Mesenchymal stem cell (in vitro differentiated cells and primary cell): Measurements from ENCODE around the gene FKBP8.

Source experiments
- DNase-seq: peaks from one replicate; pipeline ENCODE4 v3.0.0-alpha.2; 2013
- H2AFZ ChIP-seq: one replicate; pipeline ENCODE4 v1.6.1; 2013; ENCODE audit warnings: low read depth, mild to moderate bottlenecking, control low read depth, inconsistent platforms, low read length, moderate library complexity
- H2AK5ac ChIP-seq: 2 replicates; pipeline ENCODE4 v1.6.1; 2013; ENCODE audit warnings: low read length, moderate library complexity, mild to moderate bottlenecking, inconsistent platforms; ENCODE audit not compliant: severe bottlenecking
- H2BK120ac ChIP-seq: one replicate; pipeline ENCODE4 v1.6.1; 2013; ENCODE audit warnings: low read depth, mild to moderate bottlenecking, inconsistent platforms, low read length, moderate library complexity
- H2BK12ac ChIP-seq, 2 experiments: one replicate each; pipeline ENCODE4 v1.6.1; 2013; ENCODE audit warnings: inconsistent platforms in 2 of 2, low read length in 2 of 2, mild to moderate bottlenecking in 2 of 2, moderate library complexity in 2 of 2, control low read depth in 1 of 2
- H2BK15ac ChIP-seq: one replicate; pipeline ENCODE4 v1.6.1; 2013; ENCODE audit warnings: mild to moderate bottlenecking, low read depth, inconsistent platforms; ENCODE audit not compliant: poor library complexity, severe bottlenecking
- H2BK5ac ChIP-seq: 2 replicates; pipeline ENCODE4 v1.6.1; 2013; ENCODE audit warnings: low read depth, mild to moderate bottlenecking, low read length, control low read depth, inconsistent platforms; ENCODE audit not compliant: poor library complexity, severe bottlenecking
- H3K14ac ChIP-seq, 2 experiments: one replicate each; pipeline ENCODE4 v1.6.1; 2013; ENCODE audit warnings: inconsistent platforms in 2 of 2, low read length in 2 of 2, control low read depth in 1 of 2, mild to moderate bottlenecking in 1 of 2, moderate library complexity in 1 of 2
- H3K18ac ChIP-seq, 2 experiments: one replicate each; pipeline ENCODE4 v1.6.1; 2013; ENCODE audit warnings: inconsistent platforms in 2 of 2, low read length in 2 of 2, control low read depth in 1 of 2, low read depth in 1 of 2, mild to moderate bottlenecking in 1 of 2
- H3K23ac ChIP-seq, 2 experiments: one replicate each; pipeline ENCODE4 v1.6.1; 2013; ENCODE audit warnings: inconsistent platforms in 2 of 2, low read length in 2 of 2, mild to moderate bottlenecking in 2 of 2, moderate library complexity in 2 of 2, control low read depth in 1 of 2
- H3K27ac ChIP-seq: 2 replicates; pipeline ENCODE4 v1.5.1; 2013; ENCODE audit warnings: mild to moderate bottlenecking, moderate library complexity, low read length, control low read depth, inconsistent platforms; ENCODE audit not compliant: poor library complexity, severe bottlenecking
- H3K27me3 ChIP-seq, 2 experiments: 2 replicates each; pipeline versions ENCODE4 v1.6.1 to v1.7.0; 2013; ENCODE audit warnings: low read length in 2 of 2, mild to moderate bottlenecking in 2 of 2, moderate library complexity in 2 of 2, control low read depth in 1 of 2, inconsistent platforms in 1 of 2; ENCODE audit not compliant: control insufficient read depth in 1 of 2, insufficient read depth in 1 of 2
- H3K36me3 ChIP-seq, 2 experiments: 2 replicates each; pipeline versions ENCODE4 v1.6.1 to v1.7.0; 2013; ENCODE audit warnings: low read length in 2 of 2, control low read depth in 1 of 2, inconsistent platforms in 1 of 2, low read depth in 1 of 2, mild to moderate bottlenecking in 1 of 2; ENCODE audit not compliant: insufficient read depth in 2 of 2, control insufficient read depth in 1 of 2
- H3K4ac ChIP-seq, 2 experiments: one replicate each; pipeline ENCODE4 v1.6.1; 2013; ENCODE audit warnings: inconsistent platforms in 2 of 2, low read length in 2 of 2, mild to moderate bottlenecking in 2 of 2, moderate library complexity in 2 of 2, control low read depth in 1 of 2, low read depth in 1 of 2
- H3K4me1 ChIP-seq: 2 replicates; pipeline ENCODE4 v1.6.1; 2013; ENCODE audit warnings: low read depth, low read length, control low read depth; ENCODE audit not compliant: control insufficient read depth, insufficient read depth
- H3K4me2 ChIP-seq: 2 replicates; pipeline ENCODE4 v1.6.1; 2013; ENCODE audit warnings: low read length, mild to moderate bottlenecking, inconsistent platforms; ENCODE audit not compliant: poor library complexity, severe bottlenecking
- H3K4me3 ChIP-seq, 2 experiments: 2 replicates each; pipeline versions ENCODE4 v1.5.1 to v1.7.0; 2013; ENCODE audit warnings: low read length in 2 of 2, mild to moderate bottlenecking in 2 of 2, control low read depth in 1 of 2, low read depth in 1 of 2; ENCODE audit not compliant: insufficient read depth in 1 of 2
- H3K79me1 ChIP-seq: replicated peaks from 2 replicates; pipeline ENCODE4 v1.6.1; 2013; ENCODE audit warnings: mild to moderate bottlenecking, control low read depth, low read length, inconsistent platforms; ENCODE audit not compliant: poor library complexity, severe bottlenecking
- H3K9ac ChIP-seq: 2 replicates; pipeline ENCODE4 v1.7.0; 2013; ENCODE audit warnings: mild to moderate bottlenecking, low read length, moderate library complexity
- H3K9me3 ChIP-seq: 2 replicates; pipeline ENCODE4 v1.7.0; 2013; ENCODE audit warnings: mild to moderate bottlenecking, low read length; ENCODE audit not compliant: control insufficient read depth
- H4K8ac ChIP-seq: one replicate; pipeline ENCODE4 v1.6.1; 2013; ENCODE audit warnings: inconsistent platforms, mild to moderate bottlenecking, low read length, moderate library complexity
- H4K91ac ChIP-seq: one replicate; pipeline ENCODE4 v1.6.1; 2013; ENCODE audit warnings: mild to moderate bottlenecking, low read length, inconsistent platforms
- WGBS: methylation state at CpG from one replicate; pipeline ENCODE4 v1.1.7; 2013; ENCODE audit warnings: mixed read lengths; 5-methylcytosine and 5-hydroxymethylcytosine counted together

Gene FKBP8

DNA sequence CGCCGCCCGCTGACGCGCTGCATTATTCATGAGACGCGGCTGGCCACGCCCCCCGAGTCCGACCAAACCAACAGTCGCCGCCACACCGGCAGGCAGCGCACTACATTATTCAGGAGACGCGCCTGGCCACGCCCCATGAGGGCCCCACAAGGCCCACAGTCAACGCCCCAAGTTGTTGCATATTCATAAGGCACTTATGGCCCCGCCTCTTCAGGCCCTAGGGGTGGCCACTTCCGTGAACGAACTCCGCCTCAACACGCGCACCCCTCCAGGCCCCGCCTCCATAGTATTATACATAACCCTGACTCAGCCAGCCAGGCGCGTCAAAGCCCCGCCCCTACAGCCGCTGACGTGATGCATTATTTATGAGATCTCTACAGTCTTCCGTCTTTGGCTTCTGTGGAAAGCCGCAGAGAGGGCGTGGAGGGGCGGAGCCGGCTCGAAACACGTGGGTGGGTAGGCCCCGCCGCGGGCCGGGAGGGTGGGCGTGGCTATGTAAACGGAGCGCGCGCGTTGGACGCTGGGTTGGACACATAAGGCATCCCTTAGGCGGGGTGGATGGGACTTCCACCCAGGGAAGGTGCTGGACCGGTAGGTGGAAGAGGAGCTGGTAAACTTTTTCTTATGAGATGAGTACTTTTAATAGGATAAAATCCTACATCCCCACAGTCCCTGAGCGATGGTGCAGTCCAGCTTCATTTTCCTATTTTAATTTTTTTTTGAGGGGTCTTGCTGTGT lies 21.1 kb downstream of the FKBP8 start:
- peak; percentile 100 for DNase-seq
- H2AFZ ChIP-seq, result no peak overlapping the region

DNA sequence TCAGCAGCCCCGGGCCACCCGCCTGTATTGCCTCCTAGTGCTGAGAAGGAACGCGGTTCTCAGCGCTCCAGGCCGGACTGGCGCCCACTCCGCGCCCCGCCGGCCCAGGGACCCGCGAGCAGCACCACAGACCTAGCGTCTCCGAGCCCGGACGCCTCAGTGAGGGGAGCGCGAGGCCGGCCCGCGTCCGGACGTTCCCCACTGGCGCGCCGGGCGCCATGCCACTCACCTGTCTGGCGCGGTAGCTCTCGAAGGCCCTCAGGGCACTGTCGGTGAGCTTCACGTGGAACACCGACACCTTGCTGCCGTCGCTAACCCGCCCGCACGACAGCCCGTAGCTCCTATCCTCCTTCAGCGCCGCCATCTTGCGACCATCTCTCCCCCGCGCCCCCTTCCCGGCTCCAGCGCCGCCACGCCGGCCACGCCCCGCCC lies 21.7 kb downstream of the FKBP8 start, which contains the start of gene ELL:
ELL (minus strand) TSS at position 379 of the 432 bp plus-strand sequence; CDS start at position 364, 15 bp downstream.
- peak within 1 kb of the TSS; percentile 67 to 97 for H2BK12ac ChIP-seq
- H4K91ac ChIP-seq, result peak within 1 kb of the TSS; percentile 48
- H3K4me3 ChIP-seq, result peak within 1 kb of the TSS; percentile 99 to 100
- H2AK5ac ChIP-seq, result peak within 1 kb of the TSS; percentile 41
- peak within 1 kb of the TSS; percentile 75 for H2AFZ ChIP-seq
- H3K27ac ChIP-seq, result peak within 1 kb of the TSS; percentile 96
- H3K79me1 ChIP-seq, result no peaks in the 10 kb centered on the region
- H2BK5ac ChIP-seq, result peak within 1 kb of the TSS; percentile 80
- under 1% methylated on average over 44 of the region's 52 CpGs for WGBS
- peak within 1 kb of the TSS; percentile 85 for H2BK120ac ChIP-seq
- peak within 1 kb of the TSS; percentile 93 for H2BK15ac ChIP-seq
- peaks cover 8% of the 10 kb centered on the region for H3K4me1 ChIP-seq
- peaks cover 0 to under 1% of the 10 kb centered on the region in 2 experiments for H3K36me3 ChIP-seq
- H3K4ac ChIP-seq, result peak within 1 kb of the TSS; percentile 97 to 99
- peak within 1 kb of the TSS; percentile 65 to 91 for H3K23ac ChIP-seq
- no peaks in the 10 kb centered on the region for H3K27me3 ChIP-seq
- H3K9ac ChIP-seq, result peak within 1 kb of the TSS; percentile 100
- peak within 1 kb of the TSS; percentile 93 to 100 for H3K18ac ChIP-seq
- H3K4me2 ChIP-seq, result peak within 1 kb of the TSS; percentile 97
- H4K8ac ChIP-seq, result peak within 1 kb of the TSS; percentile 72
- DNase-seq, result no peak
- no peaks in the 10 kb centered on the region for H3K9me3 ChIP-seq
- peak within 1 kb of the TSS; percentile 99 to 100 for H3K14ac ChIP-seq

More for the DNA sequence above, 21.1 kb downstream of the FKBP8 start:
- no peaks in the 10 kb centered on the region for H3K79me1 ChIP-seq
- peaks cover 8% of the 10 kb centered on the region for H3K4me1 ChIP-seq
- H3K18ac ChIP-seq, result peak overlapping the region in 1 of 2 experiments; percentile 70
- no peaks in the 10 kb centered on the region for H3K27me3 ChIP-seq
- peak overlapping the region; percentile 100 for H3K9ac ChIP-seq
- no peak overlapping the region for H3K23ac ChIP-seq
- no peak overlapping the region for H3K14ac ChIP-seq
- peak overlapping the region in 1 of 2 experiments; percentile 57 for H3K4ac ChIP-seq
- H3K4me2 ChIP-seq, result peak overlapping the region; percentile 42
- H4K91ac ChIP-seq, result no peak overlapping the region
- no peaks in the 10 kb centered on the region for H3K36me3 ChIP-seq
- peak overlapping the region; percentile 37 for H4K8ac ChIP-seq
- peak overlapping the region; percentile 8 for H2BK120ac ChIP-seq
- no peak overlapping the region for H2BK15ac ChIP-seq
- no peak overlapping the region for H2AK5ac ChIP-seq
- WGBS, result 1% methylated on average over 50 of the region's 51 CpGs
- H2BK5ac ChIP-seq, result no peak overlapping the region
- H3K9me3 ChIP-seq, result no peaks in the 10 kb centered on the region
- H3K27ac ChIP-seq, result peak overlapping the region; percentile 43
- no peak overlapping the region for H2BK12ac ChIP-seq
- H3K4me3 ChIP-seq, result peak overlapping the region; percentile 99 to 100

DNA sequence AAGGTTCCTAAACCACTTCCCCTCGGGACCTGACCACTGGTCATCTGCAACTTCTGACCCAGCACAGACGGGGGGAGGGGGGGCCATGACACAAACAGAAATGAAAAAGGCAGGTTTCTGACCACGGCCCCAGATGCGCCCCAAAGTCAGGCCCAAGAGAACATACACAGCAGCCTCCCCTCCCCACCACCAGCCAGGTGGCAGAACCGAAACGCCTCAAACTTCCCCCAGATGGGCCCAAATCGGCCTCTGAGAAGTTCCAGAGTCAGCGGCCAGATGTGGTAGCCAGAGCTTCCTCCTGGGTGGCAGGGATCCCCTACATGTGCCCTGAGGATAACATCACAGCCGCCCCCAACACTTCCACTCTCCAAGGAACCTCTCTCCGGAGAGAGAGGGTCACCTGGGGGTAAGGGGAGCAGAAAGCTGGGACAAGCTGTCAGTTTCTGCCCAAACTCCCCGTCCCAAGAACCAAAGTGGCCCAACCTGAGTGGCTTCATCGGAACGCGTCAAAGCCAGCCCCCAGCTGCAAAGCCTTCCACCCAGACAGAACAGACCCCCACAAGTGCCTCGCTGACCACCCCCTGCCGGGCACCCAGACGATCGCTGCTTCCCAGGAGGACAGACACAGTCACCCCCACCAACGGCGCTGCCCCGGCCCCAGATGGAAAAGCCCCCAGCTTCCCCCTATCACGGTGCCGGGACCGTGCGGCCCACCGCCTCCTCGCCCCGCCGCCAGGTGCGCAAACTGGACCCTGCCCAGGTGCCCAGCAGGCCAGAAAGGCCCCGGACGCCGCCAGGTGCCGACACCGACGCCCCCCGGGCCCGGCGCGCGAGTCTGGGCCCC lies 22.3 kb downstream of the FKBP8 start:
- Histone ChIP-seq H4K8ac (peak overlapping the region; percentile 72), H2BK12ac (peak overlapping the region; percentile 67 to 97), H3K27me3 (no peaks in the 10 kb centered on the region), H3K27ac (peak overlapping the region; percentile 96), H3K79me1 (peaks cover 3% of the 10 kb centered on the region), H3K4ac (peak overlapping the region; percentile 97 to 99), H3K9me3 (no peaks in the 10 kb centered on the region), H3K36me3 (peaks cover 3 to 6% of the 10 kb centered on the region in 2 experiments), H3K18ac (peak overlapping the region; percentile 93 to 100), H2AFZ (no peak overlapping the region), H3K23ac (peak overlapping the region; percentile 65 to 91), H2AK5ac (peak overlapping the region; percentile 41), H3K4me3 (peak overlapping the region; percentile 99 to 100), H4K91ac (peak overlapping the region; percentile 48), H3K9ac (peak overlapping the region; percentile 100), H3K4me1 (peaks cover 14% of the 10 kb centered on the region), H3K4me2 (peak overlapping the region; percentile 97), H2BK15ac (peak overlapping the region; percentile 93), H2BK5ac (peak overlapping the region; percentile 80), H3K14ac (peak overlapping the region; percentile 99 to 100), H2BK120ac (peak overlapping the region; percentile 85)
- DNase-seq, result peak; percentile 46
- under 1% methylated on average over 37 of the region's 41 CpGs for WGBS
